ENCODE results near the gene RAP1GDS1. TPM values are rescaled to one million over a fixed set of nuclear protein-coding genes. Genes with fewer than 3 reads are reported as not detected.
"Not testable (repeated sequence)": the region's sequence is repeated elsewhere in the genome, so short reads cannot be mapped to it uniquely, and the experiment has no call there.

The RAP1GDS1 gene
- total RNA-seq, 1 donor from 2014 or later: 14.0 TPM

DNA sequence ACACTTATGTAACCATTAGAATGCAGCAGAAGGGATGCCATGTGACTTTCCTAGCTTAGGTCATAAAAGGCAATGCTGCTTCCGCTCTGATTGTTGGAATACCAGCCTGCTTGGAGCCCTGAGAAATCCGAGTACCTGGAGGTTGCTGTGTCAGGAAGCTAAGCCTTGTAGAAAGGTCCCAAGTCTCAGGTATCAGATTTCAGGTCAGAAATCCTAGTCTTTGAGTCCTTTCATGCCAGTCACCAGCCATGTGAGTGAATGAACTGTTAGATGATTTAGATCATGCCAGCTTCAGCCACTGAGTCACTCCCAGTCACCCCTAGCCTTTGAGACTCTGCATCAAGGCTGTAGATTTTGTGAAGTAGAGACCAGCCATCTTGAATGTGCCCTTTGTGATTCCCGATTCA, 23.5 kb downstream of the RAP1GDS1 start:
- ATAC-seq (no peak), DNase-seq (ENCODE audit: missing footprints) (no peak)
- intact Hi-C loops (cut with DNase I): no loop called here

DNA sequence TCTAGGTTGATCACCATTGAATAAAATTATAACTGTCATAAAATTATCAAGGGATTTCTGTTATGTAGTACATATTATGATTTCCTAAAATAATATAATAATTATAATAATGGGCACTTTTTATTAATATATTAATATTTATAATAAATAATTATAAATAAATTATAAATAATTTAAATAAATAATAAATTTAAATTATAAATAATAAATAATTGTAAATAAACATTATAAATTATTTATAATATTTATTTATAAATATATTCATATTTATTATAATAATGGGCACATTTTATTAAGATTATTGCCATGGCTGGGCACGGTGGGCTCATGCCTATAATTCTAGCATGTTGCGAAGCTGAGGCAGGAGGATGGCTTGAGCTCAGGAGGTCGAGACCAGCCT, 24.5 kb downstream of the RAP1GDS1 start:
- ATAC-seq (no peak), DNase-seq (ENCODE audit: missing footprints) (no peak)
- intact Hi-C loops (cut with DNase I): no loop called here

DNA sequence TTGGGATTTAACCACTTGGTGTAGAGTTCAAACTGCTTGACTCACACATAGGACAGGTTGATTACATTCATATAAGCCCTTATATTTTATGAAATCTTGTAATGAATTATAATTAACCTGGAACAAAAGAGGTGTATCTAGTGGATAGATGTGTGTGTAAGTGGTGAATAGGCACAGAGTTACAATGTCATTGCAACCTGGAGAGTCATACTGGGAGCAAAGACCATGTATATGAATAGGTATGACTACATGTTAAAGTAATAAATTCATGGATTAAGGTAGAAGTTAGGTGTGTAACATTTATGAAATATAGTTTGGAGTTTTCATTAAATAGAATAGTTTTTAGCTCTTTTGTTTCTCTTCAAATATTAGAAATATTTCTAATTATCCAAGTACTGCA, 26.1 kb downstream of the RAP1GDS1 start:
- intact Hi-C loops (cut with DNase I): no loop called here
- DNase-seq (ENCODE audit: missing footprints): no peak
- ATAC-seq: no peak

DNA sequence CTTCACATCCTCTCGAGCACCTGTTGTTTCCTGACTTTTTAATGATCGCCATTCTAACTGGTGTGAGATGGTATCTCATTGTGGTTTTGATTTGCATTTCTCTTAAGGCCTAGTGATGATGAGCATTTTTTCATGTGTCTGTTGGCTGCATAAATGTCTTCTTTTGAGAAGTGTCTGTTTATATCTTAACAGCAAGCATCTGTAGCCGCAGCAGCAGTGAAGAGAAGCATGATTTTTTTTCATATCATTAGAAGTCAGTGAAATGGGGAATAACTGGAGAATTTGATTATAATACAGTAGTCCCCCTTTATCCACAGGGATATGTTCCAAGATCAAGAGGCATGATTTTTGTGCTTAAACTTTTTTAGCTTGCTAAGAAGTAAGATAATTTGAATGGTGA, 27.5 kb downstream of the RAP1GDS1 start:
- intact Hi-C loops (cut with DNase I); ATAC-seq: not testable (repeated sequence)

DNA sequence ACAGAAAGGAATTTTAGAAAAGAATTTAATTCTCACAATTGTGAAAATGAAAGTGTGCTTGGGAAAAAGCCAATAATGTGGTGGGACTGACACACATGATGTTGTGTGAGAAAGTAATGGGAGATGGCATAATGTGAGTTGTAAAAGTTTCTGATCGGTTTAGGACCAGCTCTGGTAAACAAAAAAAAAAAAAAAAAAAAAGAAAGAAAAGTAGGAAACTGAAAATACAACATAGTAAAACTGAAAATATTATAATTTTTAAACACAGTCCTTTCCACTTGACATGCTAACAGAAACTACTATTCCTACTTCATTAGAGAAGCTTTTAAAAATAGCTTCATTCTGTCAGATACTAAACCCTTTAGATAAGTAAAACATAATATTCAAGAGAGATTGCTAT, 28.2 kb downstream of the RAP1GDS1 start:
- DNase-seq (ENCODE audit: missing footprints) (no peak), ATAC-seq (no peak)
- intact Hi-C loops (cut with DNase I): no loop called here

More for the DNA sequence above, 27.5 kb downstream of the RAP1GDS1 start:
- DNase-seq (ENCODE audit: missing footprints): not testable (repeated sequence)

DNA sequence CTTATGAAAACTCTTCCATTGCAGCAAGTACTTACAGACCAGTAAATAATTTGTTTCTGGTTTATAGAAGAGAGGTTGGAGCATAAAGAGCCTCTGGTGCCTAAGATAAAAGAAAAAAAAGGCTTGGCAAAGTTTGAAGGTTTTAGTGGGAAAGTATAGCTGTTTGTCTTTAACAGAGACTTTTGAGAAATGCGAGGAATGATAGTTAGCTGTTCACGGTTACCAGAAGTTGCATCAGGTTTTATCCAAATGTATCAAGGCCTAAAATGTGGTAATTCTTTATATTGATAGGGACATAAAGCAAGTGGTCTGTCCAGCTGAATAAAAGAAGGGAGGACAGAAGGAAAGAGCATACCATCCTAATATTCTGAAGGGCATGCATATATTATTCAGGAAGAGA, 29.3 kb downstream of the RAP1GDS1 start:
- ATAC-seq (no peak), DNase-seq (ENCODE audit: missing footprints) (no peak)
- intact Hi-C loops (cut with DNase I): no loop called here

DNA sequence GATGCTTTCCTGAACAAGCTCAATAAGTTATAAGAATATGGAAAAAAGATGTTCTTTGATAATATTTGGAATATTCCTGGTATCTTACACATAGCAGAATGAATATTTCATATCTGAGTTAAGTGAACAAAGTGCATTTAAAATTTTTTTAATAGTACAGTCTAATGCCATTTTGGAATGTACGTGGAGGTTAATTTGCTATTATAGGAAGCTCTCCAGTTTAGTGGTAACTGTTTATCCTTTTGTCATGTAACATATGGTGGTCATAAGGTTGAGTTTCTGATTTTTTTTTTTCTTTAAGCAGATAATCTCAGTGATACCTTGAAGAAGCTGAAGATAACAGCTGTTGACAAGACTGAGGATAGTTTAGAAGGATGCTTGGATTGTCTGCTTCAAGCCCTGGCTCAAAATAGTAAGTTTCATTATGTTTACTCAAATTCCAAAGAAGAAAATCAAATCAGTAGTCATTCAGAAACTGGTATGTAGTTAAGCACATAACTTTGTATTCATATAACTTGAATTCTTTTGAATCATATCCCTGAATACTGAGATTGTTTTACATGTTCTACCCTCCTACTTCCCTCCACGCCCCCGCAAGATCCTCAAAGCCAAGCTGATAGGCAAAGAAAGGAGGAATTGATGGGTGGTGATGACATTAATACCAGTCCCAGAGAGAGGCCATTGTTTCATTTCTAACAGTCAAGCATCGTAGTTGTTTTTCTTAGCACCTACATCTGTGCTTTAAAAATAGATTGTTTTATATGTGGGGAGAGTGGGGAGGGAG, 32.1 kb downstream of the RAP1GDS1 start:
- DNase-seq (ENCODE audit: missing footprints) (no peak), ATAC-seq (no peak)
- intact Hi-C loops (cut with DNase I): no loop called here

DNA sequence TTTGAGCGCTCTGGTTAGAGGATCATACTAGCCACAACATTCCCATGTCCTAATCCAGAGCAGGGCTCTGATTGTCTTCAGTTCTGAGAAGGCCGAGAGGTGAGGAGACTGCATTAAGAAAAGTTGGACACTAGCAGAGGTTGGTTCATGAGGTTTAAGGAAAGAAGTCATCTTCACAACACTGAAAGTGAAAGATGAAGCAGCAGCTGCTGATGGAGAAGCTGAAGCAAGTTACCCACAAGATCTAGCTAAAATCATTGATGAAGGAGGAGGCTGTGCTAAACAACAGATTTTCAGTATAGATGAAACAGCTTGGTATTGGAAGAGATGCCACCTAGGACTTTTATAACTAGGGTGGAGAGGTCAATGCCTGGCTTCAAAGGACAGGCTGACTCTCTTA, 36.8 kb downstream of the RAP1GDS1 start:
- no peak for ATAC-seq
- no peak for DNase-seq (ENCODE audit: missing footprints)
- intact Hi-C loops (cut with DNase I): no loop called here

DNA sequence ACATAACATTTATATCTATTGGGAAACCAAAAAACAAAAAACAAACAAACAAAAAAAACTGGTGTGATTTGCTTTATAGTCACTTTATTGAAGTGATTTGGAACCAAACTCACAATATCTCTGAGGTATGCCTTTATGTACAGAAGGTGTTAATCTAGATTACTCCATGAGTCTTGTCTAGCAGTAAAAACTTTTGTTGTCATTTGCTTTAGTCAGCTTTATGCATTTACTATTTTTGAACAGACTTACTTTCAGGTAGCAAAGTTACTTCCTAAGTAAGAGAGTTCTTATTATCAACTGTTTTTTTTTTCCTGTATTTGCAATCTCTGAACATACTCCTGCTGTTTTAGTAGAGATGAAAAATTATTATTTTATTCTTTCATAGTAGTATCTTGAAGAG, 39.5 kb downstream of the RAP1GDS1 start:
- DNase-seq (ENCODE audit: missing footprints) (no peak), ATAC-seq (no peak)
- intact Hi-C loops (cut with DNase I): no loop called here

DNA sequence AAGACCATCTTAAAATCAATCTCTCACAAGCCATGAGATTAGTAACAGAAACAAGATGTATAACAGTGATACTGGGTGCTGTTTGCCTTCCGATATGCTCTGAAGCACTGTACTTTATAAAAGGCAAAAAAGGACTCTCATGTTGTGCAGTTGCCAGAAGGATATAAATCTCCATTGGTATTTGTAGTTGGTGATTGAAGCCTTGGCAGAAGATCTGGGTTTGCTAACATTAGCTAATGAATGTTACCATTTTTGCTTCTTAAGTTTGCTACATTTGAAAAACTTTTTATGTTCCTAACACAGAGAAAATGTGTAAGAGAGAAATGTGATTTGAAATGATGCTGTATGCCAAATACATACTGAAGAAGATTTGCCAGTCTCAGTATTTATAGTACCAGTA, 44.4 kb downstream of the RAP1GDS1 start:
- no peak for ATAC-seq
- DNase-seq (ENCODE audit: missing footprints): no peak
- intact Hi-C loops (cut with DNase I): no loop called here

DNA sequence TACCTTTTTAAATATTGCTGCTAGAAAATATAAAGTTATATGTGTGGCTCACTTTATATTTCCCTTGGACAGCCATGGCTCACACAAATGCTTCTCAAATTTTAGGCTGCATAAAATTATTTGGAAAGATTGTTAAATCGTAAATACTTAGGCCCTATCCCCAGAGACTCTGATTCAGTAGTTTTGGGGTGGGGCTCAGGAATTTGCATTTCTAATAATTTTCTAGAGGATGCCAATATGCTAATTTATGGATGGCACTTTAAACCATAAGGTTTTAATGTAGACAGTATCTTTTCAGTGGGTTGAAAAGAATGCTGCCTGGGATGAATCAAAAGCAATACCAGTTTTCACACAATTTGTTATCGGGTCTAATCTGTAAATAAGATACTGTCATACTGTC, 49.7 kb downstream of the RAP1GDS1 start:
- ATAC-seq: no peak
- intact Hi-C loops (cut with DNase I): no loop called here
- DNase-seq (ENCODE audit: missing footprints): no peak

DNA sequence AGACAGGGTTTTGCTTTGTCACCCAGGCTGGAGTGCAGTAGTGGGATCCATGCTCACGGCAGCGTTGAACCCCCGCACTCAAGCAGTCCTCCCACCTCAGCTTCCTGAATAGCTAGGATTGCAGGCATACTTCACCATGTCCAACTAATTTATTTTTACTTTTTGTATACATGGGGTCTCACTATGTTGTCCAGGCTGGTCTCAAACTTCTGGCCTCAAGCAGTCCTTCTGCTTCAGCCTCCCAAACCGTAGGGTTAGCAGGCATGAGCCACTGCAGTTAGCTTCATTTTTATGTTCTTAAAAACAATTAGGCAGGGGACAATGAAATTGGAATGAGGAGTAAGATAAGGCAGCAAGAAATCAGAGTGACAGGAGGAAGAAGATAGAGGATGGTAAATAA, 50.5 kb downstream of the RAP1GDS1 start:
- no peak for ATAC-seq
- no peak for DNase-seq (ENCODE audit: missing footprints)
- intact Hi-C loops (cut with DNase I): no loop called here

DNA sequence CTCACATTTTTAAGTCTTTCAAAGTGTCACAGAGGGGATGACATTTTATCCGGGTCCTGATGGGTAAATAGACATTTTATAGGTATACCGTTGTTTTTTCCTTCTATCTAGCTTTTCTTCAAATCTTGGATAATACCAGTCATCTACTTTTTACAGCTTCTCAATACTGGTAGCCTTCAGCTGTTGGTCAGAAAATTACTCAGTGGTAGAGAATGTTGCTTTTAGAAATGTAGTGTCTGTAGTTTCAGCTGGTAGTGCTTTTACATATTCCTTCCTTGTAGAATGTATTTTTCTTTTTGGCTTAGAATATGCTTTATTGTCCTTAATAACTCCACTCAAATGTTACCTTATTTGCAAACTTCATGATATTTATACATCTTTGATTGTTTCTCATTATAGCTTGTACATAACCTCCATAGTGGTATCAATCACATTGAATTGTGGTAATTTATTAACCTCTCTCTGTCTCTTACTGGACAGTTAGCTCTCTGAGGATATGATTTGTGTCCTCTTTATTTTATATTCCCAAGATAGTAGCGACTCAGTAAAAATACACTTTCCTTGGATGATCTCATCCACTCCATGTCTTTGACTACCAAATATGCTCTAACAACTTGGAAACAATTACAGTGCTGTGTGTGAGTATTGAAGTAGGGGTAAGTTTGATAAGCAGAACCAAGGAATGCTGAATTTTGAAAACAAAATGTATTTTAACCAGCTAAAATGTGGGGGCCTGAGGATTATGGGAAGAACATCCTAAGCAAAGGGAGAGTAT, 53.8 kb downstream of the RAP1GDS1 start:
- intact Hi-C loops (cut with DNase I): no loop called here
- ATAC-seq: no peak
- no peak for DNase-seq (ENCODE audit: missing footprints)

DNA sequence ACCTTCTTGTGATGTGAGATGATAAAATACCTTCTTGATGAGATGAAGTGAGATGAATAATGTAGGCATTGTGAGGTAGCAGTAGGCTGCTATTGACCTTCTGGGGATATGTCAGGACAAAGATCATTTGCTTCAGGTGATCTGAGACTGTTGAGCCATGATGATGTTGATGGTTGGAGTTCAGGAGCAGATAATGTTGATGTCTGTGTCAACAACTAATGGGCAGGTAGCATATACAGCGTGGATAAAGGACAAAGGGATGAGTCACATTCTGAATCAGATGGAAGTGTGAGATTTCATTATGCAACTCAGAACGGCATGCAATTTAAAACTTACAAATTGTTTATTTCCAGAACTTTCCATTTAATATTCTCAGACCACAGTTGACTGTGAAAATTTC, 57.3 kb downstream of the RAP1GDS1 start:
- no peak for DNase-seq (ENCODE audit: missing footprints)
- ATAC-seq: no peak
- intact Hi-C loops (cut with DNase I): no loop called here

DNA sequence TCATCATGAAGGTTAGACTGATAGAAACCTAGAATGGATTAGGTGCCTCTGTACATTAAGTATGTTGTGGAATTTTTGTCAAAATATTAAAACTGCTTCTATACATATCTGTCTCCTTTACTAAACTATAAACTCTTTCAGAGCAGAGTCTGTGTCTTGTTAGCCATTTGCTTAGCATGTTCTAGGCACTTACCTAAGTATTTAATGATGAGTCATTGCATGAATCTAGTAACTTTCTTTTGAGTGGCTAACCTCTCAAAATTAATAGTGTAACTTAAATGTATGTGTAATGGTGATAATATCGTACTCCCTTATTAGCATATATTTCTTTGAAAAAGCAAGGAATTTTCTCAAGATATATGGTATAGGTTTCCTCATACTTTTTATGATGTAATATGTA, 57.8 kb downstream of the RAP1GDS1 start:
- no peak for DNase-seq (ENCODE audit: missing footprints)
- intact Hi-C loops (cut with DNase I): no loop called here
- ATAC-seq: no peak

DNA sequence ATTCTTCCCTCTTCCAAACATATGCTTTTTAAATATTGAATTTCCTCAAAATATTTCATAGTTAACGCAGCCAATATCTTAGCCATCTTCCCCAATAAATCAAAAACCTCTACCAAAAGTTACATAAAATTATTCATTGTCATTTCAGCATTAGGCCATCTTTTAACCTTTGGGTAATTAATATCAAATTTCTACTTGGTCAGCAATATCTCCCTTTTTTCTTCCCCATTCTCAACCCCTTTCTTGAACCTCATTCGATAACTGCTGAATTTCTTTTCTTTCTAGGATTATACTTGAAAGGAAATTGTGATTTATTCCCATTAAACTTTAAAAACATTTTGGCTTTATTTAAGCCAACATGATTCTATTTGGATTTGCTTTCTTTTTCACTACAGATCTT, 65.0 kb downstream of the RAP1GDS1 start:
- intact Hi-C loops (cut with DNase I): no loop called here
- DNase-seq (ENCODE audit: missing footprints) (no peak), ATAC-seq (no peak)

DNA sequence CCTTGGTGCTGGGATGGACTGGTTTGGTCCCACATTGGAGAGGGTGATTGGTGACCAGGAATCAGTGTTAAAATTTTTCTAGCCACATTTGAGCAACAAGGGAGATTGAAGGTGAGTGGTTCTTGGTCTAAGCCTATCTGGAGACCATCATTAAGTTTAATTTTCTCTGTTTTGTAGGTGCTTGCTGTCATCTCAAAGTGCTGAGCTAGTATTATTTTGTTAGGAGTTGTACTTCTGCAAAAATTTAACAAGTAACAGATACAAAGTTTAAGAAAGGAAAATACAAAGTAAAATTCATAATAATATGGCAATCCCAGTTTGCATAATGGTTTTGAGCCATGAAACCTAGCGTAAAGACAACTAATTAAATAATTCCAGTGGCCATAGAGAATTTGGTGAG, 66.5 kb downstream of the RAP1GDS1 start:
- no peak for ATAC-seq
- no peak for DNase-seq (ENCODE audit: missing footprints)
- intact Hi-C loops (cut with DNase I): no loop called here

DNA sequence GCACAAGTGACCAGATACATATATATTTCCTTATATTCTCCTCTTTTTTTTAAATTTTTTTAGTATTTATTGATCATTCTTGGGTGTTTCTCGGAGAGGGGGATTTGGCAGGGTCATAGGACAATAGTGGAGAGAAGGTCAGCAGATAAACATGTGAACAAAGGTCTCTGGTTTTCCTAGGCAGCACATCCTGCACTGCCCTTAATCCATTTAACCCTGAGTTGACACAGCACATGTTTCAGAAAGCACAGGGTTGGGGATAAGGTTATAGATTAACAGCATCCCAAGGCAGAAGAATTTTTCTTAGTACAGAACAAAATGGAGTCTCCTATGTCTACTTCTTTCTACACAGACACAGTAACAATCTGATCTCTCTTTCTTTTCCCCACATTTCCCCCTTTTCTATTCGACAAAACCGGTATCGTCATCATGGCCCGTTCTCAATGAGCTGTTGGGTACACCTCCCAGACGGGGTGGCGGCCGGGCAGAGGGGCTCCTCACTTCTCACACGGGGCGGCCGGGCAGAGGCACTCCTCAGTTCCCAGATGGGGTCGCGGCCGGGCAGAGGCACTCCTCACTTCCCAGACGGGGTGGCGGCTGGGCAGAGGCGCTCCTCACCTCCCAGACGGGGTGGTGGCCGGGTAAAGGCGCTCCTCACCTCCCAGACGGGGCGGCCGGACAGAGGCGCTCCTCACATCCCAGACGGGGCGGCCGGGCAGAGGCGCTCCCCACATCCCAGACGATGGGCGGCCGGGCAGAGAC, 68.9 kb downstream of the RAP1GDS1 start:
- intact Hi-C loops (cut with DNase I): not testable (repeated sequence)

DNA sequence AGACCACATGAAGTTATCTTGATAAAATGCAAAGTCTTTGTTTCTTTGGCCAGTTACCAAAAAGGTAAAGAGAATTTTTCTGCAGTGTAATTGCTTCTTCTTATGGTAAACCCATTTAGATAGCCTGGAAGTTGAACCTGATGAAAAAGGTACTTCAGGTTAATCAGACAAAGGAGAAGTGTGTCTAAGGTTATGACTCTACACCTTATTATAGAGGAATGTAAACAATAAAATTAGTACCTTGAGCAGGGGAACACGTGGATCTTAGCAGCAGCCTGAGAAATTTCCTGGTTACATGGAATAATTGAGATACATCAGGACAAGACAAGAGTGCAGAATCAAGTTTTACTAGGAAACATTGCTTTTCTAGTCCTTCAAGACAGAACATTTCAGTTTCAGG, 70.8 kb downstream of the RAP1GDS1 start:
- no peak for ATAC-seq
- DNase-seq (ENCODE audit: missing footprints): no peak
- intact Hi-C loops (cut with DNase I): no loop called here

More for the DNA sequence above, 68.9 kb downstream of the RAP1GDS1 start:
- not testable (repeated sequence) for ATAC-seq; DNase-seq (ENCODE audit: missing footprints)

DNA sequence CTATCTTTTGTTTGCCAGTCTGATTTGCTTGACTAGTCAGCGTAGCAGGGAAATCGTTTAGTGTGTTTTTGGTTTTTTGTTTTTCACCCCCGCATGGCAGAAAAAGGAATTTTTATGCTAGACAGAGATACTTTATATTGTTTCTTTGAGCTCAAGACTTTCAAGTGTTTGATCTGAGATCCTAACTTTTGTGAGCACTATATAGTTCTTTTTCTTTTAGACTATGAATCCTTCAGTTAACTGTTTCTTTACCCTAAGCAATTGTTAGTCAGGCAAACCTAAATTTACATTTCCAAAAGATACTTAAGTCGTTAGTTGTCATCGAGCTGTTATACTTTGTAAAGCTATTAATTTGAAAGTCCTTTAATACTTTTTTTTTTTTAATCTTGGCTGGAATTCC, 73.3 kb downstream of the RAP1GDS1 start:
- DNase-seq (ENCODE audit: missing footprints) (no peak), ATAC-seq (no peak)
- intact Hi-C loops (cut with DNase I): no loop called here

Measured in Right ventricle myocardium inferior (tissue), 1 donor.